SK-N-SH treated with all-trans-retinoic acid at 6 μM for 48 hours (cell line): ENCODE results near the gene AKT3.

Experiments
- ARNTL ChIP-seq: fragments of 450-650 bp; formaldehyde crosslinking; IDR thresholded peaks from 2 replicates; pipeline ENCODE4 v1.5.0; 2020; ENCODE audit warnings: low read depth, mild to moderate bottlenecking, moderate library complexity, borderline replicate concordance
- OSR1 ChIP-seq: fragments of 250-450 bp; sonication (Bioruptor Pico); IDR thresholded peaks from 2 replicates; pipeline ENCODE4 v1.8.0; 2022; ENCODE audit warnings: moderate library complexity, mild to moderate bottlenecking, inconsistent platforms
- SNAI2 ChIP-seq: fragments of 250-450 bp; sonication (Bioruptor Pico); IDR thresholded peaks from 2 replicates; pipeline ENCODE4 v1.5.0; 2020; ENCODE audit warnings: mild to moderate bottlenecking, moderate library complexity
- TF ChIP-seq, protein P1 (sequence below): fragments of 250-450 bp; sonication (Bioruptor Pico); IDR thresholded peaks from 2 replicates; pipeline ENCODE4 v1.8.0; 2020; ENCODE audit warnings: mild to moderate bottlenecking, moderate library complexity, borderline replicate concordance

GRCh38 chr1:243562473-243562872, 287.6 kb downstream of the AKT3 start:
- TF ChIP-seq, protein P1, sequence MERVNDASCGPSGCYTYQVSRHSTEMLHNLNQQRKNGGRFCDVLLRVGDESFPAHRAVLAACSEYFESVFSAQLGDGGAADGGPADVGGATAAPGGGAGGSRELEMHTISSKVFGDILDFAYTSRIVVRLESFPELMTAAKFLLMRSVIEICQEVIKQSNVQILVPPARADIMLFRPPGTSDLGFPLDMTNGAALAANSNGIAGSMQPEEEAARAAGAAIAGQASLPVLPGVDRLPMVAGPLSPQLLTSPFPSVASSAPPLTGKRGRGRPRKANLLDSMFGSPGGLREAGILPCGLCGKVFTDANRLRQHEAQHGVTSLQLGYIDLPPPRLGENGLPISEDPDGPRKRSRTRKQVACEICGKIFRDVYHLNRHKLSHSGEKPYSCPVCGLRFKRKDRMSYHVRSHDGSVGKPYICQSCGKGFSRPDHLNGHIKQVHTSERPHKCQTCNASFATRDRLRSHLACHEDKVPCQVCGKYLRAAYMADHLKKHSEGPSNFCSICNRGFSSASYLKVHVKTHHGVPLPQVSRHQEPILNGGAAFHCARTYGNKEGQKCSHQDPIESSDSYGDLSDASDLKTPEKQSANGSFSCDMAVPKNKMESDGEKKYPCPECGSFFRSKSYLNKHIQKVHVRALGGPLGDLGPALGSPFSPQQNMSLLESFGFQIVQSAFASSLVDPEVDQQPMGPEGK (CRISPR knock-in tag), result no peak
- no peak for TF ChIP-seq OSR1 (CRISPR knock-in tag)
- no peak for TF ChIP-seq SNAI2 (CRISPR knock-in tag)
- TF ChIP-seq ARNTL (CRISPR knock-in tag), result no peak
